CD4-positive, alpha-beta T cell (primary cell): ENCODE results near the gene DUS1L. TPM values are rescaled to one million over a fixed set of nuclear protein-coding genes. Genes with fewer than 3 reads are reported as not detected.

Experiments
- ATAC-seq: fragments of 200-7000 bp; cut with Tn5 transposase; one replicate; pipeline ENCODE4 v1.10.0; 2022; ENCODE audit warnings: mild to moderate bottlenecking; ENCODE audit not compliant: poor library complexity
- CTCF ChIA-PET: fragments of 350-600 bp; sonication (Branson Sonifier 250); formaldehyde crosslinking; loops from one replicate; lab custom pipeline; 2021; ENCODE audit warnings: antibody characterized with exemption, inconsistent platforms; lab: Charles Lee
- POLR2A ChIA-PET: fragments of 350-600 bp; sonication (Branson Sonifier 250); formaldehyde crosslinking; loops from one replicate; lab custom pipeline; 2021; ENCODE audit warnings: antibody characterized with exemption, inconsistent platforms; lab: Charles Lee
- DNase-seq, 14 experiments: peaks; one replicate each; pipeline ENCODE4 v3.0.0-alpha.2; 2013 to 2020; ENCODE audit warnings: mixed read lengths in 2 of 14
- H3K27ac ChIP-seq, 2 donors: one replicate each; pipeline versions ENCODE4 v1.5.1 to v1.7.0; 2013; ENCODE audit warnings: low read length in 2 of 2, low read depth in 1 of 2, mild to moderate bottlenecking in 1 of 2
- H3K27me3 ChIP-seq, 2 experiments: 1 replicate in 1 of 2; 2 replicates in 1 of 2; pipeline versions ENCODE4 v1.6.1 to v1.7.0; 2013; ENCODE audit warnings: low read length in 2 of 2, control low read depth in 1 of 2, mild to moderate bottlenecking in 1 of 2, moderate library complexity in 1 of 2; ENCODE audit not compliant: insufficient read depth in 2 of 2, control insufficient read depth in 1 of 2
- H3K36me3 ChIP-seq: one replicate; pipeline ENCODE4 v1.6.1; 2013; ENCODE audit warnings: low read length, control low read depth; ENCODE audit not compliant: insufficient read depth
- H3K4me1 ChIP-seq: one replicate; pipeline ENCODE4 v1.6.1; 2013; ENCODE audit warnings: low read length, control low read depth; ENCODE audit not compliant: insufficient read depth
- H3K4me3 ChIP-seq: one replicate; pipeline ENCODE4 v1.5.1; 2013; ENCODE audit warnings: mild to moderate bottlenecking, low read length, moderate library complexity
- H3K9me3 ChIP-seq, 2 experiments: 1 replicate in 1 of 2; 2 replicates in 1 of 2; pipeline versions ENCODE4 v1.6.1 to v1.7.0; 2013; ENCODE audit warnings: low read length in 2 of 2, mild to moderate bottlenecking in 2 of 2, control low read depth in 1 of 2, moderate library complexity in 1 of 2; ENCODE audit not compliant: control insufficient read depth in 1 of 2, insufficient read depth in 1 of 2
- H3K27ac Mint-ChIP-seq: one replicate; pipeline ENCODE4 v1.8.0; 2020; ENCODE audit warnings: mixed read lengths
- H3K27me3 Mint-ChIP-seq: one replicate; pipeline ENCODE4 v1.8.0; 2021; ENCODE audit warnings: mixed read lengths
- H3K36me3 Mint-ChIP-seq: one replicate; pipeline ENCODE4 v1.8.0; 2021; ENCODE audit warnings: low read depth, mixed read lengths
- H3K4me1 Mint-ChIP-seq: one replicate; pipeline ENCODE4 v1.8.0; 2021; ENCODE audit warnings: low read depth, mixed read lengths
- H3K4me3 Mint-ChIP-seq: one replicate; pipeline ENCODE4 v1.8.0; 2020; ENCODE audit warnings: mild to moderate bottlenecking, mixed read lengths
- H3K9me3 Mint-ChIP-seq: one replicate; pipeline ENCODE4 v1.8.0; 2020; ENCODE audit warnings: mixed read lengths
- CTCF ChIP-seq: fragments of 200-600 bp; IDR thresholded peaks from one replicate; pipeline ENCODE4 v1.8.0; 2022; ENCODE audit warnings: antibody characterized with exemption, mild to moderate bottlenecking
- intact Hi-C, 2 experiments: fragments of 100-400 bp; cut with DNase I in 1 of 2; cut with micrococcal nuclease in 1 of 2; formaldehyde crosslinking; loops; one replicate each; pipeline versions ENCODE4 v1.15.1 to v1.9.0; 2023 to 2025; cut with DNase I, micrococcal nuclease
- total RNA-seq, 174 experiments: library from RNA in 2 of 174; stranded (reverse) in 2 of 174; gene quantifications; one replicate each; pipeline ENCODE4 v1.2.3 and lab custom pipeline; 2021 to 2026

Gene DUS1L
- total RNA-seq, 2 experiments from 2014 or later: 160 to 163 TPM

- POLR2A ChIA-PET: no interaction called here
- no peaks in the 10 kb centered on the region for H3K9me3 ChIP-seq
- no peak overlapping the region for H3K4me3 Mint-ChIP-seq
- H3K4me1 Mint-ChIP-seq: no peaks in the 10 kb centered on the region
- no peaks in the 10 kb centered on the region for H3K27me3 ChIP-seq
- CTCF ChIA-PET: no interaction called here
- peaks cover 90% of the 10 kb centered on the region for H3K36me3 ChIP-seq
- ATAC-seq (no peak), DNase-seq (peak in 1 of 14 experiments; percentile 7)
- H3K36me3 Mint-ChIP-seq: peaks cover 17% of the 10 kb centered on the region
- no peaks in the 10 kb centered on the region for H3K9me3 Mint-ChIP-seq
- intact Hi-C loops: loop anchor here in 1 of 2 experiments (10.0 kb wide), 1 partner anchor 1985 kb away; the partner anchor contains the start of gene GAA
- no peak overlapping the region for H3K27ac ChIP-seq
- no peak overlapping the region for H3K27ac Mint-ChIP-seq
- no peaks in the 10 kb centered on the region for H3K4me1 ChIP-seq
- no peak for TF ChIP-seq CTCF
- H3K4me3 ChIP-seq: no peak overlapping the region
- H3K27me3 Mint-ChIP-seq: no peaks in the 10 kb centered on the region
Observed at GRCh38 chr17:82089723-82090548, 24.3 kb upstream of the DUS1L start.

- Histone ChIP-seq H3K4me1 (no peaks in the 10 kb centered on the region), H3K27me3 (no peaks in the 10 kb centered on the region), H3K36me3 (peaks cover 94% of the 10 kb centered on the region), H3K9me3 (no peaks in the 10 kb centered on the region), H3K27ac (no peak overlapping the region), H3K4me3 (no peak overlapping the region)
- ChIA-PET POLR2A (no interaction called here), CTCF (no interaction called here)
- peak in 1 of 14 experiments; percentile 8 for DNase-seq
- no peak for TF ChIP-seq CTCF
- intact Hi-C loops: no loop called here
- Mint-ChIP-seq H3K27ac (no peak overlapping the region), H3K27me3 (no peaks in the 10 kb centered on the region), H3K4me1 (no peaks in the 10 kb centered on the region), H3K9me3 (no peaks in the 10 kb centered on the region), H3K36me3 (peaks cover 21% of the 10 kb centered on the region), H3K4me3 (no peak overlapping the region)
- ATAC-seq: no peak
Observed at GRCh38 chr17:82088838-82089722, 23.5 kb upstream of the DUS1L start.

GRCh38 chr17:82087961-82088837, 22.6 kb upstream of the DUS1L start:
- Mint-ChIP-seq H3K27me3 (no peaks in the 10 kb centered on the region), H3K36me3 (peaks cover 24% of the 10 kb centered on the region), H3K4me3 (no peak overlapping the region), H3K9me3 (no peaks in the 10 kb centered on the region), H3K27ac (peak overlapping the region; percentile 49), H3K4me1 (no peaks in the 10 kb centered on the region)
- Histone ChIP-seq H3K9me3 (no peaks in the 10 kb centered on the region), H3K4me3 (no peak overlapping the region), H3K27ac (no peak overlapping the region), H3K27me3 (no peaks in the 10 kb centered on the region), H3K4me1 (no peaks in the 10 kb centered on the region), H3K36me3 (peaks cover 92% of the 10 kb centered on the region)
- ChIA-PET POLR2A (no interaction called here), CTCF (no interaction called here)
- ATAC-seq (no peak), DNase-seq (peak in 2 of 14 experiments; percentile 0 to 6)
- no peak for TF ChIP-seq CTCF
- intact Hi-C loops: no loop called here
